Kidney capillary endothelial cell (primary cell): ENCODE data around the gene KSR2.

ENCODE experiments used
- DNase-seq: peaks from one replicate; pipeline ENCODE4 v3.0.0-alpha.2; 2018; ENCODE audit warnings: low spot score

The KSR2 gene

GRCh38 chr12:117692512-117692911, 276.3 kb downstream of the KSR2 start:
- no peak for DNase-seq

DNA sequence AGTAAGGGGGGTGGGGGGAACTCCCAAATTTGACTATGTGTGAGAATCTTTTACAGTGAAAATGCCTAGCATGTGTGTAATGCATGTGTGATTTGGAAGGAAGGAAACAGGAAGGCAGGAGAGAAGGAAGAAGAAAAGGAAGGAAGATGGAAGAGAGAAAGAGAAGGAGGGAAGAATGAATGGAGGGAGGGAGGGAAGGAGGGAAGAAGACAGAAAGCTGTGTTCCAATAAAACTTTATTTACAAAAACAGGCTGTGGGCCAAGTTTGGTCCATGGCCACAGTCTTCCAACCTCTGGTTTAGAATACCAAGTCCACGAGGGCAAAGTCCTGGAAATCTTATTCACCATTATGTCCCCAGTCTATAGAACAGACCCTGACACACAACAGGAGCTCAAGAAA, 278.9 kb downstream of the KSR2 start:
- DNase-seq = no peak

DNA sequence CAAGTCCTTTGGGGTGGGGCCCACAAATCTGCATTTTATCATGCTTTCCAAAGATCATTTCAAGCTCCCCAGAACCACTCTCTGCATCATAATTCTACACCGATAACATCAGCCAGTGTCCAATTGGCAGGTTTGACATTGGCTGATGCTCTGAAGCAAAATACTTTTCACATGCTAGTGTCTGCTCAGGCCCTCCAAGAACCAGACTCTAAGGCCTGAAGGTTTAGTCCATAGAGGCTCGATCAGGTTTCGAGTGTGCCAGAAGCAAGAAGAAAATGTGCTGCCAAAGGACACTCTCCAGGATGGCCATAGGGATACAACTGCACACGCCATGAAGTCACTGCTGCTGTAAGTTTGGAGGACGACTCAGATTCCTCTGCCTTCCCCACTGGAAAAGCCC, 280.3 kb downstream of the KSR2 start:
- no peak for DNase-seq

DNA sequence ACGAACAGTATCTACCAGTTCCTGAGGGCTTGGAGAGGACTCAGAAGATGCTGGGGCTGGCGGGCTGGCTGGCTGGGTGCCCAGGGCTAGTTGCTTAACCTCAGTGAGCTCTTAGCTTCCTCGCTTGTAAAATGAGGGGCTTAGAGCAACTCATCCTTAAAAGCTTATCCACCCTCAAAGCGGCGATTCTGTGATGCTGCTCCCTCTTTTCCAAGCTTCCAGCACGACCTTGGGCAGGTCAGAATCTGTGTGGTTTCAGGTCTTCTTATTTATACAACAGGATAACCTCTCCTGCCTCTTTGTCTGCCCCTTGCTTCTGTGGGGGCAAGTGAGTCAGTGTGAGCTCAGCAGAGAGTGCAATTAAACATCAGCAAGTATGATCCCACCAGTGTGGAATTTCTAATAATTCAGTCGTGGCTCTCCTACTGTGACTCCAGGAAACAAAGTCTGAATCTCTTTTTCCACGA, 281.8 kb downstream of the KSR2 start:
- DNase-seq = peak; percentile 96

DNA sequence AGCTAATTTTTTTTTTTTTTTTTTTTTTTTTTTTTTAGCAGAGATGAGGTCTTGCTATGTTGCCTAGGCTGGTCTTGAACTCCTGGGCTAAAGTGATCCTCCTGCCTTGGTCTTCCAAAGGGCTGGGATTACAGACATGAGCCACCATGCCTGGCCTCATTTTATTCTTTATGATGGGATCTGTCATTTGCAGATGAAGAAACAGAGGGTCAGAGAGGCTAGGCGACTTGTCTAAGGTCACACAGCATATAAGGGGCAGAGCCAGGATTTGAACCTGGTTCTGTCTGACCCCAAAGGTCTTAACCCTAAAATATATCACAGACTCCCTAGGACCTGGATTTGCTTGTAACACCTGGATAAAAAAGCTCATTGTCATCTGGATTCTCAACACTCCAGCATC, 282.6 kb downstream of the KSR2 start:
- no peak for DNase-seq

DNA sequence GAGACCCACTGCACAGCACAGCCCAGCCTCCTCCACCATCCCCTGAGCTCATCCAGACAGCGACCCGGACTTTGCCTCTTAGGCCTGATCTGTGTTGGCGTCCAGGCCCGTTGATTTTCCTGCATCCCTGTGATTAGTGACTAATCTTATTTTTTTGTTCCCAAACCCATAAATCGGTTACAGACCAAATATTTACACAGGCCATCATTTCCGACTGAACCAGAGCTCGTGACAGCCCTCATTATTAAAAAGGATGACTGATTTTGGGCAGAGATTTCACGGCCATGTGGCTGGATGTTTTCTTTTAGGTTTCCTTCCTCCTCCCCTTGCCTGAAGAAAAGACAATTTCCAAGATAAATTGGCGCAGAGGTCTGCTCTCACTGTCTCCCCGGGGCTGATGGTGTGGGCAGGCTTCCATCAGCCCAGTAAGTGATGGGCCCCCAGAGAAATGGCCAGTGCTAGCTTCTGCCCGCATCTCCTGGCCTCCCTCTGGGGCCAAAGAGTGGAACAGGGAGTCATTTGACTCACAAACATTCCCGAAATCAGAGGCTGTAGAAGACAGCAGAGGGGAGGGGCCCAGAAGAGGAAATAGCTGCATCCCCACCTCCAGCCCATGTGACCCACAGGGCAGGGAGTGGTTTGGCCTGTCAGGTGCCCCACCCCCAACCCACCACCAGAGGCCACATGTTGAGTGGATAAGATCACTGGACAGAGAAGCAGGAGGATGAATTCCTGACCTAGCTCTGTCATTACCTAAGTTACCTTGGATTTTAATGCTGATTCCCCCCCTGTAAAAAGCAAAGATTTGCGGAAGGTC, 283.5 kb downstream of the KSR2 start:
- DNase-seq = peak; percentile 92

DNA sequence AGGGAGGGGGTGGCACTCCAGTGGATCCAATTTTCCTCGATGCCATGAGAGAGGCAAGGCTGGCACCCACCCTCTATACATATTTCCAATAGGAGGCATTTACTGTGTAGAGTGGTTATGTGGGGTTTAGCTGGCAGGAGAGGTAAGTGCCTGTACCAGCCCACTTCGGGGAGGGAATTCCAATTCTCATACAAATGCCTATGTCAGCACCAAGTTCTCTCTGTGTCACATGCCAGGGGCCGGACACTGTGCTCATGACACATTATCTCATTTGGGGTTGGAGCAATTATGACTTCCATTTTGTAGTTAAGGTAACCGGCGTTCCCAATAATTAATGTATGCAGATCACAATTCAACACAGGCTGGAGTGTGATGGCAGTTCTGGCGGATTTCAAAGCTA, 284.3 kb downstream of the KSR2 start:
- no peak for DNase-seq

GRCh38 chr12:117680312-117680711, 288.5 kb downstream of the KSR2 start:
- DNase-seq = no peak

GRCh38 chr12:117679776-117680175, 289.0 kb downstream of the KSR2 start:
- peak; percentile 23 for DNase-seq

DNA sequence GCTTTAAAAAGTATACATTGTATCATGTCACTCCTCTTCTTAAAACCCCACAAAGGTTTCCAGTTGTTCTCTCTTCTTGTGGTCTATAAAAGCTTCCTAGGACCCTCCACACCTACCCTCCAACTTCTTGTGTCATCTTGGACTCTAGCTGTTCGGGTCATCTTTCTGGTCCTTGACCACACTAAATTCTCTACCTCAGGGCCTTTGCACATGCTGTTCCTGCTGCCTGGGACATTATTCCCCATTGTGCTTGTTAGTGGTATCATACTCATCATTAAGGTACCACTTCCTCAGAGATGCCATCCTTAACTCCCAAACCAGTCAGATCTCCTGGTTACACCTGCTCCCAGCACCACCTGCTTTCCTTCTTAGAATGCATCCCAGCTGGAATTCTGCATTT, 294.0 kb downstream of the KSR2 start:
- no peak for DNase-seq

DNA sequence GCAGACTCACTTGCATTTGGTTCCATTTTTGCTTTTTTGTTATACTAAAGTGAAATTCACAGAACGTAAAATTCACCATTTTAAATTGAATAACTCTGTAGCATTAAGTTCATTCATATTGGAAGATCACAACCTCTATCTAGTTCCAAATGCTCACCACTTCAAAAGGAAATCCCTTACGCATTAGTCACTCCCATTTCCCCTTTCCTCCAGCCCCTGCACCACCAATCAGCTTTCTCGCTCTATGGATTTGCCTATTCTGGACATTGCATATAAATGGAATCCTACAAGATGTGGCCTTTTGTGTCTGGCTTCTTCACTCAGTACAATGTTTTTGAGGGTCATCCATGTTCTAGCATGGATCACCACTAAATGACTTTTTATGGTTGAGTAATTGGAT, 294.5 kb downstream of the KSR2 start:
- DNase-seq = peak; percentile 75

DNA sequence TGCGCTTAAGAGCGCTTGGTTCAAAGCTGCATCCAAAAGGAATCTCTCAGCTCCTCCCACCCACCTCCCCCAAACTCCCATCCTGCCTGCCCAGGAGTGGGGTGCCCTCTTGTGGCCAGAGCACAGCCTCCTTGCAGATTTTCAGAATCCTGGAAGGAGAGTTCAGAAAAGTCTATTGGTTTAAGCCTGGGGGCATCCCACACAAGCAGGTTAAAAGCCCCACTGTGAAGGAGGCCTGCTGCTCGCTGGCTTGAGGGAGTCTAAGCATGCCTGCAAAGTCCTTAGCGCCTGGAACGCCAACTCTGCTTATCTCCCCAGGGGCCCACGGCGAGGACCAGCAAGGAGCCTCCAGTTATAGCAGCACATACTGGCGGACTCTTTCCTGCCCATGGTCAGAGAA, 297.1 kb downstream of the KSR2 start:
- DNase-seq = peak; percentile 56

GRCh38 chr12:117664169-117664568, 304.6 kb downstream of the KSR2 start:
- DNase-seq = no peak

GRCh38 chr12:117662620-117663395, 306.0 kb downstream of the KSR2 start:
- peak; percentile 82 for DNase-seq

- DNase-seq = no peak
Observed at GRCh38 chr12:117662220-117662619, 306.6 kb downstream of the KSR2 start.

DNA sequence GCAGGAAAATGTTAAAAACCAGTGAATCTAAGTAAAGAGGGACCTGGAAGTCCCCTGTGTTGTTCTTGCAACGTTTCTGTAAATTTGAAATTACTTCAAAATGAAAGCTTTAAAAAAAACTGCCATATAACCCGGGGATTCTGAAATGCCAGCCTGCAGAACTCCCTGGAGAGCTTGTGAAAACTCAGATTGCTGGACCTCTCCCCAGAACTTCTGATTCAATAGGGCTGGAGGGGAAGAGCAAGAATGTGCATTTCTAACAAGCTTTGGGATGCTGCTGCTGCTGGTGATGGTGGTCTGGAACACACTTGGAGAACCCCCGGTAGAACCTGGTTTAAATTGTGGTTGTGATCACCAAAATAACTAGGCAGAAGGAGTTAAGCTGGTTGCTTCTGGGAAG, 307.3 kb downstream of the KSR2 start:
- DNase-seq = no peak

GRCh38 chr12:117660896-117661295, 307.9 kb downstream of the KSR2 start:
- DNase-seq = no peak

DNA sequence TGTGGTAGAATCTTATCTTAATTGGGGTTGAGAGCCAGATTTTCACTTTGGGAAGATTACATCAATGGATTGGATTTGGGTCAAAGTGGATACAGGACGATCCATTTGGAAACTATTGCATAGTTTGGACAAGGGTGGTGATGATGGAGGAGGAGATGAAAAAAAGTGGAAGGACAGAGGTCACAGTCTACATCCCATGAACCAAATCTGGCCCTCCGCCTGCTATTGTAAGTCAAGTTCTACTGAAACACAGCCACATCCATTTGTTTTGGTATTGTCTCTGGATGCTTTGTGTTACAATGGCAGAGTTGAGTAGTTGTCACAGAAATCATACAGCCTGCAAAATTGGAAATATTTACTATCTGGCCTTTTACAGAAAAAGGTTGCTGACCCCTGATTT, 310.6 kb downstream of the KSR2 start:
- DNase-seq = no peak

GRCh38 chr12:117649796-117650195, 319.0 kb downstream of the KSR2 start:
- DNase-seq = no peak

GRCh38 chr12:117646520-117646919, 322.3 kb downstream of the KSR2 start:
- no peak for DNase-seq

- DNase-seq = no peak
Observed at GRCh38 chr12:117645473-117645872, 323.3 kb downstream of the KSR2 start.

GRCh38 chr12:117643971-117644370, 324.8 kb downstream of the KSR2 start:
- no peak for DNase-seq

DNA sequence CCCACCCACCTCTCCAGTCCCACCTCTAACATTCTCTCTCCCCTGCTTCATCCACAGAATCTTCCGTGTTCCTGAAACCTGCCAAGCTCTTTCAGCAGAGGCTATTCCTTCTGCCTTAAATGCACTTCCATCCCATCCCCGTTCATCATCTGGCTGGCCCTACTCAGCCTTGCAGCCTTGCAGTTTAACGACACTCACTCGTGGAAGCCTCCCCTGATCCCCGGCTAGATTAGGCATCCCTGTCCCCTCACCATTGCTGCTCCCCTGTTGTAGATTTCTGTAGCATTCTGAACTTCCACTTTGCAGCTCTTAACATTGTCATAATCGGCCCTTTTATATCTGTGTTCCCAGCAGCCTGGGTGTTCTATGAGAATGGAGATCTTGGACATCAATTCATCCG, 326.9 kb downstream of the KSR2 start:
- no peak for DNase-seq
